B cell (primary cell): ENCODE measurements around the gene PARP8. TPM values are rescaled to one million over a fixed set of nuclear protein-coding genes. Genes with fewer than 3 reads are reported as not detected.

Experiments
- ATAC-seq: fragments of 200-7000 bp; cut with Tn5 transposase; one replicate; pipeline ENCODE4 v1.10.0; 2021; ENCODE audit warnings: low read depth, mild to moderate bottlenecking, moderate number of reproducible peaks, moderate library complexity
- CTCF ChIA-PET: fragments of 350-600 bp; sonication (Branson Sonifier 250); formaldehyde crosslinking; loops from one replicate; lab custom pipeline; 2021; ENCODE audit warnings: antibody characterized with exemption, inconsistent platforms; lab: Charles Lee
- POLR2A ChIA-PET: fragments of 350-600 bp; sonication (Branson Sonifier 250); formaldehyde crosslinking; loops from one replicate; lab custom pipeline; 2021; ENCODE audit warnings: antibody characterized with exemption; lab: Charles Lee
- DNase-seq: peaks from one replicate; pipeline ENCODE4 v3.0.0; 2013
- H2AFZ ChIP-seq: 2 replicates; pipeline ENCODE4 v1.6.1; 2012; ENCODE audit warnings: mild to moderate bottlenecking, low read depth, low read length; ENCODE audit not compliant: insufficient read depth, poor library complexity, severe bottlenecking
- H3K27ac ChIP-seq, 2 donors: 1 replicate in 1 of 2; 2 replicates in 1 of 2; pipeline ENCODE4 v1.5.1; 2012 to 2013; ENCODE audit warnings: low read length in 2 of 2, mild to moderate bottlenecking in 2 of 2, moderate library complexity in 1 of 2
- H3K27me3 ChIP-seq, 4 experiments: fragments of 200-600 bp in 1 of 4; sonication (generic) in 1 of 4; replicated peaks in 1 of 4; 1 replicate in 2 of 4; 2 replicates in 2 of 4; pipeline versions ENCODE4 v1.6.1 to v1.7.0; 2013 to 2016; ENCODE audit warnings: low read length in 3 of 4, mild to moderate bottlenecking in 2 of 4, mixed read lengths in 1 of 4, moderate library complexity in 1 of 4; ENCODE audit not compliant: insufficient read depth in 4 of 4, control insufficient read depth in 3 of 4; ENCODE audit errors: control extremely low read depth in 1 of 4
- H3K36me3 ChIP-seq, 2 experiments: replicated peaks in 1 of 2; 1 replicate in 1 of 2; 2 replicates in 1 of 2; pipeline versions ENCODE4 v1.6.1 to v1.7.1; 2013; ENCODE audit warnings: low read length in 1 of 2; ENCODE audit not compliant: insufficient read depth in 2 of 2, control insufficient read depth in 1 of 2; ENCODE audit errors: control extremely low read depth in 1 of 2, extremely low read depth in 1 of 2
- H3K4me1 ChIP-seq, 2 donors: fragments of 200-600 bp in 1 of 2; sonication (generic) in 1 of 2; 1 replicate in 1 of 2; 2 replicates in 1 of 2; pipeline versions ENCODE4 v1.5.1 to v1.6.1; 2013 to 2017; ENCODE audit warnings: low read length in 2 of 2; ENCODE audit not compliant: control insufficient read depth in 2 of 2, insufficient read depth in 2 of 2
- H3K4me2 ChIP-seq: replicated peaks from 2 replicates; pipeline ENCODE3; 2012; ENCODE audit warnings: mild to moderate bottlenecking, low read depth, low read length; ENCODE audit not compliant: poor library complexity, severe bottlenecking
- H3K4me3 ChIP-seq, 5 experiments: fragments of 200-600 bp in 1 of 5; sonication (generic) in 1 of 5; 1 replicate in 3 of 5; 2 replicates in 2 of 5; pipeline versions ENCODE4 v1.5.1 to v1.7.0; 2011 to 2016; ENCODE audit warnings: low read length in 4 of 5, mild to moderate bottlenecking in 4 of 5, low read depth in 2 of 5, control low read depth in 1 of 5, moderate library complexity in 1 of 5; ENCODE audit not compliant: insufficient read depth in 1 of 5; ENCODE audit errors: control extremely low read depth in 1 of 5, extremely low read depth in 1 of 5
- H3K79me2 ChIP-seq: fragments of 200-600 bp; sonication (generic); one replicate; pipeline ENCODE4 v1.6.0; 2016; ENCODE audit warnings: low read length; ENCODE audit not compliant: control insufficient read depth, insufficient read depth
- H3K9ac ChIP-seq: fragments of 200-600 bp; sonication (generic); 2 replicates; pipeline ENCODE4 v1.6.1; 2017; ENCODE audit warnings: mild to moderate bottlenecking, low read length, moderate library complexity
- H3K9me3 ChIP-seq, 3 donors: one replicate each; pipeline versions ENCODE4 v1.6.1 to v1.7.1; 2013; ENCODE audit warnings: low read length in 2 of 3; ENCODE audit not compliant: control insufficient read depth in 2 of 3, insufficient read depth in 1 of 3; ENCODE audit errors: control extremely low read depth in 1 of 3
- H4K20me1 ChIP-seq: 2 replicates; pipeline ENCODE4 v1.6.0; 2012; ENCODE audit warnings: mild to moderate bottlenecking, low read length; ENCODE audit not compliant: insufficient read depth, control insufficient read depth, poor library complexity, severe bottlenecking
- H3K27ac Mint-ChIP-seq: one replicate; pipeline ENCODE4 v1.8.0; 2021; ENCODE audit warnings: mixed read lengths
- H3K27me3 Mint-ChIP-seq: one replicate; pipeline ENCODE4 v1.8.0; 2021; ENCODE audit warnings: mixed read lengths
- H3K4me1 Mint-ChIP-seq: one replicate; pipeline ENCODE4 v1.8.0; 2021; ENCODE audit warnings: mixed read lengths
- H3K4me3 Mint-ChIP-seq: one replicate; pipeline ENCODE4 v1.8.0; 2021; ENCODE audit warnings: mixed read lengths
- H3K9me3 Mint-ChIP-seq: one replicate; pipeline ENCODE4 v1.8.0; 2022; ENCODE audit warnings: mixed read lengths; ENCODE audit not compliant: insufficient read depth
- EZH2 ChIP-seq: IDR thresholded peaks from 2 replicates; pipeline ENCODE4 v1.6.1; 2012; ENCODE audit warnings: borderline replicate concordance, low read depth, mild to moderate bottlenecking, moderate library complexity, low read length; ENCODE audit not compliant: insufficient read depth, poor library complexity, severe bottlenecking
- WGBS: methylation state at CpG from one replicate; pipeline ENCODE4 v1.1.5; 2013; ENCODE audit warnings: missing lambda C conversion rate; ENCODE audit not compliant: insufficient coverage; 5-methylcytosine and 5-hydroxymethylcytosine counted together
- intact Hi-C: fragments of 100-400 bp; cut with micrococcal nuclease; formaldehyde crosslinking; loops from one replicate; pipeline ENCODE4 v1.10.0; 2022
- polyA plus RNA-seq: library from polyadenylated mRNA; depleted of rRNA; stranded (reverse); fragments of >200 nt; gene quantifications from 2 replicates; pipeline ENCODE4 v1.2.3, GENCODE V29; 2012
- total RNA-seq, 2 donors: library from RNA; stranded (reverse); fragments of 120-200 nt in 1 of 2; gene quantifications; 1 replicate in 1 of 2; 2 replicates in 1 of 2; pipeline versions ENCODE4 v1.2.3 to v1.2.4, GENCODE V29; 2013 to 2022
- TF ChIP-seq, protein P1 (sequence below): fragments of 200-600 bp; IDR thresholded peaks from one replicate; pipeline ENCODE4 v1.8.0; 2022; ENCODE audit warnings: antibody characterized with exemption, mild to moderate bottlenecking

PARP8 gene
- total and polyA plus RNA-seq, 2 donors (not counting 1 experiment from before 2014, with no cell fraction given) = 36.2 to 83.6 TPM

- Histone ChIP-seq H3K4me3 (no peak overlapping the region), H3K4me2 (no peak overlapping the region), H3K27me3 (no peaks in the 10 kb centered on the region), H2AFZ (no peak overlapping the region), H3K9ac (no peak overlapping the region), H3K4me1 (no peaks in the 10 kb centered on the region), H3K9me3 (no peaks in the 10 kb centered on the region), H4K20me1 (no peaks in the 10 kb centered on the region), H3K79me2 (no peaks in the 10 kb centered on the region), H3K27ac (no peak overlapping the region), H3K36me3 (no peaks in the 10 kb centered on the region)
- no CpG with 5 or more reads among the region's 2 CpGs for WGBS
- intact Hi-C loops = no loop called here
- TF ChIP-seq, protein P1, sequence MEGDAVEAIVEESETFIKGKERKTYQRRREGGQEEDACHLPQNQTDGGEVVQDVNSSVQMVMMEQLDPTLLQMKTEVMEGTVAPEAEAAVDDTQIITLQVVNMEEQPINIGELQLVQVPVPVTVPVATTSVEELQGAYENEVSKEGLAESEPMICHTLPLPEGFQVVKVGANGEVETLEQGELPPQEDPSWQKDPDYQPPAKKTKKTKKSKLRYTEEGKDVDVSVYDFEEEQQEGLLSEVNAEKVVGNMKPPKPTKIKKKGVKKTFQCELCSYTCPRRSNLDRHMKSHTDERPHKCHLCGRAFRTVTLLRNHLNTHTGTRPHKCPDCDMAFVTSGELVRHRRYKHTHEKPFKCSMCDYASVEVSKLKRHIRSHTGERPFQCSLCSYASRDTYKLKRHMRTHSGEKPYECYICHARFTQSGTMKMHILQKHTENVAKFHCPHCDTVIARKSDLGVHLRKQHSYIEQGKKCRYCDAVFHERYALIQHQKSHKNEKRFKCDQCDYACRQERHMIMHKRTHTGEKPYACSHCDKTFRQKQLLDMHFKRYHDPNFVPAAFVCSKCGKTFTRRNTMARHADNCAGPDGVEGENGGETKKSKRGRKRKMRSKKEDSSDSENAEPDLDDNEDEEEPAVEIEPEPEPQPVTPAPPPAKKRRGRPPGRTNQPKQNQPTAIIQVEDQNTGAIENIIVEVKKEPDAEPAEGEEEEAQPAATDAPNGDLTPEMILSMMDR = no peak
- no peak for TF ChIP-seq EZH2
- Mint-ChIP-seq H3K27me3 (peaks cover 11% of the 10 kb centered on the region), H3K9me3 (no peaks in the 10 kb centered on the region), H3K27ac (no peak overlapping the region), H3K4me1 (no peaks in the 10 kb centered on the region), H3K4me3 (no peak overlapping the region)
- POLR2A ChIA-PET = no interaction called here
- DNase-seq = no peak
- no peak for ATAC-seq
- CTCF ChIA-PET = no interaction called here
These were observed 223.4 kb downstream of the PARP8 start for GRCh38 chr5:50889790-50890189.

Other genes with a start within 250 kb of the PARP8 start
- gene EMB, start 225.3 kb upstream of the PARP8 start, total RNA-seq = 95.5 and 95.7 TPM in 2 replicates
- 40.7 and 43.3 TPM in 2 replicates for gene EMB, start 225.3 kb upstream of the PARP8 start, polyA plus RNA-seq